Neural cell (in vitro differentiated cells): ENCODE results near the gene GNA15. TPM values are rescaled to one million over a fixed set of nuclear protein-coding genes. Genes with fewer than 3 reads are reported as not detected.

Source experiments
- H2AFZ ChIP-seq: fragments of 200-600, 300-800 bp; sonication (generic), shearing (Covaris generic); 2 replicates; pipeline ENCODE4 v1.6.0; 2014; ENCODE audit warnings: low read depth, mild to moderate bottlenecking, antibody characterized with exemption, low read length, moderate library complexity
- H3F3A ChIP-seq: fragments of 200-600 bp; shearing (Covaris generic); 2 replicates; pipeline ENCODE4 v1.6.1; 2016; ENCODE audit warnings: mild to moderate bottlenecking, moderate library complexity, mixed read lengths, antibody characterized with exemption, low read length; ENCODE audit not compliant: insufficient read depth, poor library complexity, severe bottlenecking
- H3K27ac ChIP-seq: fragments of 200-600, 300-800 bp; sonication (generic), shearing (Covaris generic); 2 replicates; pipeline ENCODE4 v1.5.1; 2014; ENCODE audit warnings: mild to moderate bottlenecking, low read length, moderate library complexity
- H3K27me3 ChIP-seq: fragments of 300-800, 200-600 bp; sonication (generic), shearing (Covaris generic); 2 replicates; pipeline ENCODE4 v1.6.0; 2014; ENCODE audit warnings: mild to moderate bottlenecking, low read depth, low read length, moderate library complexity; ENCODE audit not compliant: insufficient read depth
- H3K36me3 ChIP-seq: fragments of 300-800, 200-600 bp; sonication (generic), shearing (Covaris generic); 2 replicates; pipeline ENCODE4 v1.5.1; 2014; ENCODE audit warnings: mild to moderate bottlenecking, antibody characterized with exemption, low read length, moderate library complexity; ENCODE audit not compliant: insufficient read depth
- H3K4me2 ChIP-seq: fragments of 300-800, 200-600 bp; sonication (generic), shearing (Covaris generic); 2 replicates; pipeline ENCODE4 v1.6.0; 2014; ENCODE audit warnings: mild to moderate bottlenecking, low read length
- H3K4me3 ChIP-seq: fragments of 300-800, 200-600 bp; sonication (generic), shearing (Covaris generic); 2 replicates; pipeline ENCODE4 v1.5.1; 2014; ENCODE audit warnings: mild to moderate bottlenecking, low read length, moderate library complexity
- H3K79me2 ChIP-seq: fragments of 200-600 bp; shearing (Covaris generic); replicated peaks from 2 replicates; pipeline ENCODE4 v1.6.0; 2014; ENCODE audit warnings: mild to moderate bottlenecking, low read length, moderate library complexity; ENCODE audit not compliant: insufficient read depth
- H3K9ac ChIP-seq: fragments of 300-800, 200-600 bp; sonication (generic), shearing (Covaris generic); 2 replicates; pipeline ENCODE4 v1.6.1; 2016; ENCODE audit warnings: mild to moderate bottlenecking, low read length, mixed read lengths
- H3K9me2 ChIP-seq: fragments of 200-600 bp; shearing (Covaris generic); 2 replicates; pipeline ENCODE4 v1.6.1; 2016; ENCODE audit warnings: mild to moderate bottlenecking, low read length, mixed read lengths; ENCODE audit not compliant: insufficient read depth
- H3K9me3 ChIP-seq: fragments of 200-600, 300-800 bp; sonication (generic), shearing (Covaris generic); 2 replicates; pipeline ENCODE4 v1.6.1; 2016; ENCODE audit warnings: mild to moderate bottlenecking, mixed run types, low read length, moderate library complexity, mixed read lengths
- H4K20me1 ChIP-seq: fragments of 200-600 bp; shearing (Covaris generic); 2 replicates; pipeline ENCODE4 v1.6.1; 2016; ENCODE audit warnings: mild to moderate bottlenecking, mixed run types; ENCODE audit not compliant: insufficient read depth
- EP300 ChIP-seq: fragments of 450-650 bp; conservative IDR thresholded peaks from 2 replicates; pipeline ENCODE4 v1.6.1; 2014; ENCODE audit warnings: antibody characterized with exemption, mild to moderate bottlenecking, moderate library complexity; ENCODE audit not compliant: poor library complexity, severe bottlenecking
- EZH2 ChIP-seq: fragments of 200-600, 300-800 bp; shearing (Covaris generic), sonication (generic); IDR thresholded peaks from 2 replicates; pipeline ENCODE4 v1.6.1; 2014; ENCODE audit warnings: antibody characterized with exemption, low read length, borderline replicate concordance, mild to moderate bottlenecking; ENCODE audit not compliant: insufficient read depth, poor library complexity, severe bottlenecking
- MXI1 ChIP-seq: fragments of 450-650 bp; conservative IDR thresholded peaks from 2 replicates; pipeline ENCODE4 v1.6.1; 2014; ENCODE audit warnings: antibody characterized with exemption, mild to moderate bottlenecking; ENCODE audit not compliant: poor library complexity, severe bottlenecking
- POLR2AphosphoS5 ChIP-seq: IDR thresholded peaks from 2 replicates; pipeline ENCODE4 v1.6.1; 2012
- RAD21 ChIP-seq: fragments of 450-650 bp; conservative IDR thresholded peaks from 2 replicates; pipeline ENCODE4 v1.6.1; 2014; ENCODE audit warnings: antibody characterized with exemption, mild to moderate bottlenecking, moderate library complexity
- SMC3 ChIP-seq: fragments of 450-650 bp; conservative IDR thresholded peaks from 2 replicates; pipeline ENCODE4 v1.6.1; 2014; ENCODE audit warnings: antibody characterized with exemption, mild to moderate bottlenecking, moderate library complexity; ENCODE audit not compliant: poor library complexity
- TAF1 ChIP-seq: IDR thresholded peaks from 2 replicates; pipeline ENCODE4 v1.6.1; 2012; ENCODE audit warnings: low read depth
- polyA plus RNA-seq: library from polyadenylated mRNA; depleted of rRNA; stranded (reverse); fragments of >200 nt; gene quantifications from 2 replicates; pipeline ENCODE4 v1.2.3, GENCODE V29; 2014
- TF ChIP-seq, protein P1 (sequence below): fragments of 450-650 bp; IDR thresholded peaks from 2 replicates; pipeline ENCODE4 v1.5.1; 2014; ENCODE audit warnings: antibody characterized with exemption, mild to moderate bottlenecking, moderate library complexity; ENCODE audit not compliant: poor library complexity, severe bottlenecking
- TF ChIP-seq, protein P2 (sequence below): IDR thresholded peaks from 2 replicates; pipeline ENCODE4 v1.6.1; 2012; ENCODE audit warnings: borderline replicate concordance

The GNA15 gene
- polyA plus RNA-seq, 1 donor from 2014 or later: not detected

DNA sequence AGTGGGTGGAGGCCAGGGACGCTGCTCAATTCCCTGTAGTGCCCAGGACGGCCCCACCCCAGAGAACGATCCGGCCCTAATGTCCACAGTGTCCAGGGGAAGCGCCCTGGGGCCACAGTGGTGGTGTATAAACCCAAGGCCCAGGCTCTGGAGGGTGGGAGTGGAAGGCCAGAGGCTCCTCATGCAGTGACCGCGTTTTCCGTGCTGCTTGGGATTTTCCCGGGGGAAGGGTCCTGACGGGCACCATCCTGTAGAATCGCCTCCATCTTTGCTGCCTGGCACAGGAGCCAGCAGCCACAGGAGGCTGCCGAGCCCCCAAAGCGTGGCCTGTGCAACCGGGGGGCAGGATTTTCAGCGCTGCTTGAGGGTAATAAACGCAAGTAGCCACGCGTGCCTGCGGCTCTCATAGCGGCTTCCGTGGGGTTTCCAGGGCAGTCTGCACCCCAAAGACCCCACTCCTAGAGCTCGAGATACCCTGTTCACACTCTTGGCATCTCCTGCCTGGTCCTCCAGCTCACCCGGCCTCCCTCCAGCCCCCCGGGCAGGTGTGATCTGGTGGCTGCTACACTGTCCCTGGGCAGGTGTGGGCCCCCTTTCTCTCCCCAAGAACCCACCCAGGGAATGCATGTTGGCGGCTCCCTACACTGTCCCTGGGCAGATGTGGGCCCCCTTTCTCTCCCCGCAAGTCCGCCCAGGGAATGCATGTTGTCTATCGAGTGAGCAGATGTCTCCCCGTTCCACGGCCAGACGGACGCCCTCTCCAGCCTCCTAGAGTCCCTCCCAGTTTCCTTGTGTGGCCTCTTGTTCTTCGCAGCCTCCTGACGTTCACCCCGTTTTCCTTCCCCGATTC is 52.1 kb downstream of the GNA15 start:
- Histone ChIP-seq H3K9ac (no peak overlapping the region), H2AFZ (no peak overlapping the region), H4K20me1 (no peaks in the 10 kb centered on the region), H3K79me2 (peaks cover 10% of the 10 kb centered on the region), H3K27ac (no peak overlapping the region), H3K36me3 (no peaks in the 10 kb centered on the region), H3K4me2 (no peak overlapping the region), H3K27me3 (no peaks in the 10 kb centered on the region), H3K9me3 (no peaks in the 10 kb centered on the region), H3K9me2 (no peaks in the 10 kb centered on the region), H3F3A (no peaks in the 10 kb centered on the region), H3K4me3 (peak overlapping the region; percentile 98)
- no peak for TF ChIP-seq EP300
- TF ChIP-seq SMC3: no peak
- no peak for TF ChIP-seq RAD21
- TF ChIP-seq TAF1: no peak
- TF ChIP-seq MXI1: no peak
- TF ChIP-seq, protein P1, sequence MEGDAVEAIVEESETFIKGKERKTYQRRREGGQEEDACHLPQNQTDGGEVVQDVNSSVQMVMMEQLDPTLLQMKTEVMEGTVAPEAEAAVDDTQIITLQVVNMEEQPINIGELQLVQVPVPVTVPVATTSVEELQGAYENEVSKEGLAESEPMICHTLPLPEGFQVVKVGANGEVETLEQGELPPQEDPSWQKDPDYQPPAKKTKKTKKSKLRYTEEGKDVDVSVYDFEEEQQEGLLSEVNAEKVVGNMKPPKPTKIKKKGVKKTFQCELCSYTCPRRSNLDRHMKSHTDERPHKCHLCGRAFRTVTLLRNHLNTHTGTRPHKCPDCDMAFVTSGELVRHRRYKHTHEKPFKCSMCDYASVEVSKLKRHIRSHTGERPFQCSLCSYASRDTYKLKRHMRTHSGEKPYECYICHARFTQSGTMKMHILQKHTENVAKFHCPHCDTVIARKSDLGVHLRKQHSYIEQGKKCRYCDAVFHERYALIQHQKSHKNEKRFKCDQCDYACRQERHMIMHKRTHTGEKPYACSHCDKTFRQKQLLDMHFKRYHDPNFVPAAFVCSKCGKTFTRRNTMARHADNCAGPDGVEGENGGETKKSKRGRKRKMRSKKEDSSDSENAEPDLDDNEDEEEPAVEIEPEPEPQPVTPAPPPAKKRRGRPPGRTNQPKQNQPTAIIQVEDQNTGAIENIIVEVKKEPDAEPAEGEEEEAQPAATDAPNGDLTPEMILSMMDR: no peak
- TF ChIP-seq, protein P2, sequence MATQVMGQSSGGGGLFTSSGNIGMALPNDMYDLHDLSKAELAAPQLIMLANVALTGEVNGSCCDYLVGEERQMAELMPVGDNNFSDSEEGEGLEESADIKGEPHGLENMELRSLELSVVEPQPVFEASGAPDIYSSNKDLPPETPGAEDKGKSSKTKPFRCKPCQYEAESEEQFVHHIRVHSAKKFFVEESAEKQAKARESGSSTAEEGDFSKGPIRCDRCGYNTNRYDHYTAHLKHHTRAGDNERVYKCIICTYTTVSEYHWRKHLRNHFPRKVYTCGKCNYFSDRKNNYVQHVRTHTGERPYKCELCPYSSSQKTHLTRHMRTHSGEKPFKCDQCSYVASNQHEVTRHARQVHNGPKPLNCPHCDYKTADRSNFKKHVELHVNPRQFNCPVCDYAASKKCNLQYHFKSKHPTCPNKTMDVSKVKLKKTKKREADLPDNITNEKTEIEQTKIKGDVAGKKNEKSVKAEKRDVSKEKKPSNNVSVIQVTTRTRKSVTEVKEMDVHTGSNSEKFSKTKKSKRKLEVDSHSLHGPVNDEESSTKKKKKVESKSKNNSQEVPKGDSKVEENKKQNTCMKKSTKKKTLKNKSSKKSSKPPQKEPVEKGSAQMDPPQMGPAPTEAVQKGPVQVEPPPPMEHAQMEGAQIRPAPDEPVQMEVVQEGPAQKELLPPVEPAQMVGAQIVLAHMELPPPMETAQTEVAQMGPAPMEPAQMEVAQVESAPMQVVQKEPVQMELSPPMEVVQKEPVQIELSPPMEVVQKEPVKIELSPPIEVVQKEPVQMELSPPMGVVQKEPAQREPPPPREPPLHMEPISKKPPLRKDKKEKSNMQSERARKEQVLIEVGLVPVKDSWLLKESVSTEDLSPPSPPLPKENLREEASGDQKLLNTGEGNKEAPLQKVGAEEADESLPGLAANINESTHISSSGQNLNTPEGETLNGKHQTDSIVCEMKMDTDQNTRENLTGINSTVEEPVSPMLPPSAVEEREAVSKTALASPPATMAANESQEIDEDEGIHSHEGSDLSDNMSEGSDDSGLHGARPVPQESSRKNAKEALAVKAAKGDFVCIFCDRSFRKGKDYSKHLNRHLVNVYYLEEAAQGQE: no peak
- TF ChIP-seq POLR2AphosphoS5: no peak
- TF ChIP-seq EZH2: no peak

DNA sequence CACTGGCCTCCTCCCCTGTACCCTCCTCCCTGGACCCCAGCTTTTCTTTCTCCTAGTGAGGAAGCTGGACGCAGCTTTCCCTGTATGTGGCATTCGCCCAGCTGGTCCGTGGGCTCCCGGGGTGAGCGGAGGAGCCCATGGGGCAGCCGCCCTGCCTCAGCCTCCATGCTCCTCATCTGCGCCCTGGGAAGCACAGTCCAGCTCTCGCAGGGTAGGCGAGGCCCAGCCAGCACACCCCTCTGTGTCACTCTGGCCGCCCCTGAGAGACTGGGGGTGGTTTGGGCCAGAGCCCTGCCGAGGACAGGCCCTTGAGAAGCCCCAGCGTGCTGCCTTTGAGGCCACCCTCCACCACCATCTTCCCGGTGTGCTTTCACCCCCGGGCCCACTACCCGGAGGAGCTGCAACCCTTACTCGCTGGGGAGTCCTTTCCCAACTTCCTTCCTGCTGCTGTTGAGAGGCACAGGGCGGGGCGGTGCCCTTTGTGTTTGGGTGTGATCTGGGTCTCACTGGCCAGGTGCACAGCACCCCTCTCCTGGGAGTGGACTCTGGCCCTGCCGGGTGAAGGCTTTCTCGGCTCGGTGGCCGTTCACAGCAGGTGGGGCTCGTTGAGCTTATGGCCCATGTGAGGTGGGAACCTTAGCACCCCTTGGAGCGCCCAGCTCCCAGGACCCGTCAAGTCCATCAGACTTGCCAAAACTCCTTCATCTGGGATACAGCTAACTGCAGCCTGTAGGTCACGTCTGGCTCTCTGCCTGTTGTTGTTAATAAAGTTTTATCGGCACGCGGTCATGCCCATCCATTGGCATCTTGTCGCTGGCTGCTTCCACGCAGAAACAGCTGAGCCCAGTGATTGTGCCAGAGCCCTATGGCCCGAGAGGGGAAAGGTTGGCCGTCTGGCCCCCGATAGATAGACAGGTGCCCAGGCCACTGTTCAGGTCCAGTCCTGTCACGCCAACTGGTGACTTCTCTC is 53.1 kb downstream of the GNA15 start:
- Histone ChIP-seq H3K79me2 (peaks cover 10% of the 10 kb centered on the region), H4K20me1 (no peaks in the 10 kb centered on the region), H3K4me2 (no peak overlapping the region), H3K27me3 (no peaks in the 10 kb centered on the region), H3K9me3 (no peaks in the 10 kb centered on the region), H3K9ac (no peak overlapping the region), H3F3A (no peaks in the 10 kb centered on the region), H3K36me3 (no peaks in the 10 kb centered on the region), H3K9me2 (no peaks in the 10 kb centered on the region), H3K27ac (no peak overlapping the region), H2AFZ (no peak overlapping the region), H3K4me3 (no peak overlapping the region)
- TF ChIP-seq MXI1: no peak
- TF ChIP-seq, protein P2: no peak
- no peak for TF ChIP-seq EP300
- TF ChIP-seq POLR2AphosphoS5: no peak
- no peak for TF ChIP-seq EZH2
- TF ChIP-seq, protein P1: no peak
- TF ChIP-seq RAD21: no peak
- no peak for TF ChIP-seq SMC3
- no peak for TF ChIP-seq TAF1
